K562 (cell line): ENCODE data around the gene ACOT13. TPM values are rescaled to one million over a fixed set of nuclear protein-coding genes. Genes with fewer than 3 reads are reported as not detected.

ENCODE experiments used
- CEBPG ChIP-seq, 3 experiments: fragments of 200-800 bp in 1 of 3; sonication (Bioruptor generic) in 1 of 3; sonication (generic) in 1 of 3; formaldehyde crosslinking in 1 of 3; IDR thresholded peaks in 2 of 3; conservative IDR thresholded peaks in 1 of 3; 2 replicates each; pipeline versions ENCODE4 v1.6.1 to v1.8.0; 2016 to 2022; ENCODE audit warnings: missing compliant biosample characterization in 2 of 3, missing genetic modification characterization in 2 of 3, mild to moderate bottlenecking in 1 of 3, missing genetic modification reagents in 1 of 3
- KDM2B ChIP-seq: fragments of 250-450 bp; sonication (Bioruptor Pico); IDR thresholded peaks from 2 replicates; pipeline ENCODE4 v1.8.0; 2021; ENCODE audit warnings: mild to moderate bottlenecking, moderate library complexity
- MTA3 ChIP-seq: fragments of 450-650 bp; formaldehyde crosslinking; IDR thresholded peaks from 2 replicates; pipeline ENCODE4 v1.6.1; 2017; ENCODE audit warnings: mild to moderate bottlenecking, borderline replicate concordance
- MYNN ChIP-seq, 2 experiments: sonication (generic); formaldehyde crosslinking in 1 of 2; IDR thresholded peaks; 2 replicates each; pipeline versions ENCODE4 v1.5.0 to v1.6.1; 2016 to 2020; ENCODE audit warnings: antibody characterized with exemption in 1 of 2, missing genetic modification reagents in 1 of 2
- POLR2G ChIP-seq: fragments of 200-400 bp; formaldehyde crosslinking; IDR thresholded peaks from 2 replicates; pipeline ENCODE4 v1.6.1; 2017; ENCODE audit warnings: low read depth, mild to moderate bottlenecking, antibody characterized with exemption, low read length, moderate library complexity
- PYGO2 ChIP-seq: fragments of 450-650 bp; IDR thresholded peaks from 2 replicates; pipeline ENCODE4 v1.6.1; 2016; ENCODE audit warnings: mild to moderate bottlenecking, missing genetic modification characterization, moderate library complexity, missing compliant biosample characterization
- RB1 ChIP-seq: fragments of 450-650 bp; IDR thresholded peaks from 2 replicates; pipeline ENCODE4 v1.6.1; 2017; ENCODE audit warnings: low read depth, mild to moderate bottlenecking
- ZNF224 ChIP-seq: sonication (generic); formaldehyde crosslinking; IDR thresholded peaks from 2 replicates; pipeline ENCODE4 v1.8.0; 2022; ENCODE audit warnings: mild to moderate bottlenecking, missing genetic modification reagents
- ZNF668 ChIP-seq: fragments of 250-450 bp; sonication (Bioruptor Pico); IDR thresholded peaks from 2 replicates; pipeline ENCODE4 v1.8.0; 2022; ENCODE audit warnings: mild to moderate bottlenecking, inconsistent platforms
- polyA plus RNA-seq, 8 experiments: library from polyadenylated mRNA; depleted of rRNA in 4 of 8; stranded (reverse) in 5 of 8; unstranded in 3 of 8; fragments of >200 nt; fragmentation: Nextera tagmentation in 2 of 8; fragmentation: Illumina TruSeq in 1 of 8; extraction: Ambion mirVana in 2 of 8; extraction: Trizol in 1 of 8; gene quantifications; 2 replicates each; pipeline versions ENCODE4 v1.2.1 to v1.2.3, GENCODE V29; 2011 to 2014; ENCODE audit warnings: inconsistent platforms in 1 of 8, missing spikeins in 1 of 8
- total RNA-seq, 7 experiments: library from RNA; depleted of rRNA in 6 of 7; stranded (reverse); fragments of >200 nt in 6 of 7; fragmentation: Illumina TruSeq in 2 of 7; extraction: Trizol in 2 of 7; gene quantifications; 2 replicates each; pipeline versions ENCODE4 v1.2.1 to v1.2.3, GENCODE V29; 2011 to 2021; ENCODE audit warnings: low replicate concordance in 1 of 7
- TF ChIP-seq, protein P1 (sequence below): sonication (generic); formaldehyde crosslinking; IDR thresholded peaks from 2 replicates; pipeline ENCODE4 v1.8.0; 2022; ENCODE audit warnings: missing genetic modification reagents, mild to moderate bottlenecking, borderline replicate concordance
- TF ChIP-seq, protein P2 (sequence below): fragments of 250-450 bp; sonication (Bioruptor Pico); IDR thresholded peaks from 2 replicates; pipeline ENCODE4 v1.8.0; 2021; ENCODE audit warnings: borderline replicate concordance, mild to moderate bottlenecking, moderate library complexity; ENCODE audit not compliant: poor library complexity, severe bottlenecking
- TF ChIP-seq, protein P3 (sequence below), 3 experiments: fragments of 200-800 bp in 1 of 3; fragments of 250-450 bp in 1 of 3; fragments of 450-650 bp in 1 of 3; sonication (Bioruptor Pico) in 1 of 3; sonication (Bioruptor generic) in 1 of 3; formaldehyde crosslinking in 1 of 3; IDR thresholded peaks; 2 replicates each; pipeline versions ENCODE4 v1.6.1 to v1.8.0; 2016 to 2022; ENCODE audit warnings: mild to moderate bottlenecking in 2 of 3, missing genetic modification characterization in 2 of 3, missing compliant biosample characterization in 1 of 3, moderate library complexity in 1 of 3
- TF ChIP-seq, protein P4 (sequence below): fragments of 450-650 bp; IDR thresholded peaks from 2 replicates; pipeline ENCODE4 v1.6.1; 2014; ENCODE audit warnings: low read depth, mild to moderate bottlenecking, moderate library complexity, borderline replicate concordance
- TF ChIP-seq, protein P5 (sequence below): fragments of 250-450 bp; sonication (Bioruptor Pico); IDR thresholded peaks from 2 replicates; pipeline ENCODE4 v1.9.0; 2021; ENCODE audit warnings: mild to moderate bottlenecking

ACOT13 gene
- total and polyA plus RNA-seq, 9 of the 15 experiments (the other 6 are each of a cell fraction or from before 2014, with no cell fraction given) = 14.1 to 129 (median 65.7) TPM

DNA sequence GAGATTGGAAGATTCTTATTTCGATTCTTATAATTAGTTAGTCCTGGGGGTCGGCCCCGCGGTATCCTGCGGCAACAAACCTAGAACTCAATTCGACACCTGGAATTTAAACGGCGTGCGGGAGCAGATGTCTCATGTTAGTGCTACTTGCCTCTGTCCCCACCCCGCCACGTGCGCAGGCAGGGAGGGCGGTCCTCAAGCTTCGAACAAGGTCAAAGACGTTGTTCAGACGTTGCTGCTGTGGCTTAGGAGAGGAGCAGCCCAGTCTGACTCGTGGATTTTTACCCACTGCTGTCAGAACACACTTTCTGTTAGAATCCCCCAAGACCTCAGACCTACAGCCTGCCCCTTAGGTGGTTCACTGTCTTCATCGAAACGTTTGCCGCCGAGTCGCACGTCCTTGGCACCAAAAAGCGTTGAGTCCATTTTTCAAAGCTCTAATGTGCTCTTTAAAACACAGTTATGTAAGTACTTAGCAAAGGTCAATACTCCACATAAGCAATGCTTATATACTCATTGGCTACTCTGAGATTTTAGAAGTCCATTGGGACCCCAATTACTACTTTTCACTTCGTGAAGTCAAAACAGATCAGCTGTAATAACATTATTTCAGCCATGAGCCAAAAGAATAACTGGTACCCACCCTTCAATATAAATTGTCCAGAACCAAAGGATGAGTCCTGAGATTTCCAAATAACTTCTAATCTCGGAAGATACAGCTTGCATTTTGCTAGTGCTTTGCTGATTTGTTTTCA is 54.8 kb downstream of the ACOT13 start (continued):
- TF ChIP-seq, protein P1, sequence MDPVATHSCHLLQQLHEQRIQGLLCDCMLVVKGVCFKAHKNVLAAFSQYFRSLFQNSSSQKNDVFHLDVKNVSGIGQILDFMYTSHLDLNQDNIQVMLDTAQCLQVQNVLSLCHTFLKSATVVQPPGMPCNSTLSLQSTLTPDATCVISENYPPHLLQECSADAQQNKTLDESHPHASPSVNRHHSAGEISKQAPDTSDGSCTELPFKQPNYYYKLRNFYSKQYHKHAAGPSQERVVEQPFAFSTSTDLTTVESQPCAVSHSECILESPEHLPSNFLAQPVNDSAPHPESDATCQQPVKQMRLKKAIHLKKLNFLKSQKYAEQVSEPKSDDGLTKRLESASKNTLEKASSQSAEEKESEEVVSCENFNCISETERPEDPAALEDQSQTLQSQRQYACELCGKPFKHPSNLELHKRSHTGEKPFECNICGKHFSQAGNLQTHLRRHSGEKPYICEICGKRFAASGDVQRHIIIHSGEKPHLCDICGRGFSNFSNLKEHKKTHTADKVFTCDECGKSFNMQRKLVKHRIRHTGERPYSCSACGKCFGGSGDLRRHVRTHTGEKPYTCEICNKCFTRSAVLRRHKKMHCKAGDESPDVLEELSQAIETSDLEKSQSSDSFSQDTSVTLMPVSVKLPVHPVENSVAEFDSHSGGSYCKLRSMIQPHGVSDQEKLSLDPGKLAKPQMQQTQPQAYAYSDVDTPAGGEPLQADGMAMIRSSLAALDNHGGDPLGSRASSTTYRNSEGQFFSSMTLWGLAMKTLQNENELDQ (CRISPR knock-in tag) = peak; percentile 98
- TF ChIP-seq ZNF668 (peak; percentile 38; the same call in 1 of the 2 replicates), PYGO2 (tag) (peak; percentile 69; the same call in 1 of the 2 replicates), ZNF224 (CRISPR knock-in tag) (peak; percentile 97), CEBPG (CRISPR knock-in tag; IDR thresholded peaks at IDR 0.05) (peak; percentile 66), CEBPG (tag; conservative IDR thresholded peaks at IDR 0.05 in 1 of 2, IDR thresholded peaks at IDR 0.05 in 1 of 2) (no peak; a peak in 1 of 4 replicates), MYNN (IDR thresholded peaks at IDR 0.05) (no peak), MYNN (CRISPR knock-in tag; IDR thresholded peaks at IDR 0.05) (no peak), RB1 (peak; percentile 30), POLR2G (peak; percentile 60), KDM2B (0 out of 2 replicates have a peak, but pooled peaks have one; percentile 1), MTA3 (peak; percentile 56; the same call in 1 of the 2 replicates)
- TF ChIP-seq, protein P2, sequence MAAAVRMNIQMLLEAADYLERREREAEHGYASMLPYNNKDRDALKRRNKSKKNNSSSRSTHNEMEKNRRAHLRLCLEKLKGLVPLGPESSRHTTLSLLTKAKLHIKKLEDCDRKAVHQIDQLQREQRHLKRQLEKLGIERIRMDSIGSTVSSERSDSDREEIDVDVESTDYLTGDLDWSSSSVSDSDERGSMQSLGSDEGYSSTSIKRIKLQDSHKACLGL (CRISPR knock-in tag) = peak; percentile 86
- TF ChIP-seq, protein P3, sequence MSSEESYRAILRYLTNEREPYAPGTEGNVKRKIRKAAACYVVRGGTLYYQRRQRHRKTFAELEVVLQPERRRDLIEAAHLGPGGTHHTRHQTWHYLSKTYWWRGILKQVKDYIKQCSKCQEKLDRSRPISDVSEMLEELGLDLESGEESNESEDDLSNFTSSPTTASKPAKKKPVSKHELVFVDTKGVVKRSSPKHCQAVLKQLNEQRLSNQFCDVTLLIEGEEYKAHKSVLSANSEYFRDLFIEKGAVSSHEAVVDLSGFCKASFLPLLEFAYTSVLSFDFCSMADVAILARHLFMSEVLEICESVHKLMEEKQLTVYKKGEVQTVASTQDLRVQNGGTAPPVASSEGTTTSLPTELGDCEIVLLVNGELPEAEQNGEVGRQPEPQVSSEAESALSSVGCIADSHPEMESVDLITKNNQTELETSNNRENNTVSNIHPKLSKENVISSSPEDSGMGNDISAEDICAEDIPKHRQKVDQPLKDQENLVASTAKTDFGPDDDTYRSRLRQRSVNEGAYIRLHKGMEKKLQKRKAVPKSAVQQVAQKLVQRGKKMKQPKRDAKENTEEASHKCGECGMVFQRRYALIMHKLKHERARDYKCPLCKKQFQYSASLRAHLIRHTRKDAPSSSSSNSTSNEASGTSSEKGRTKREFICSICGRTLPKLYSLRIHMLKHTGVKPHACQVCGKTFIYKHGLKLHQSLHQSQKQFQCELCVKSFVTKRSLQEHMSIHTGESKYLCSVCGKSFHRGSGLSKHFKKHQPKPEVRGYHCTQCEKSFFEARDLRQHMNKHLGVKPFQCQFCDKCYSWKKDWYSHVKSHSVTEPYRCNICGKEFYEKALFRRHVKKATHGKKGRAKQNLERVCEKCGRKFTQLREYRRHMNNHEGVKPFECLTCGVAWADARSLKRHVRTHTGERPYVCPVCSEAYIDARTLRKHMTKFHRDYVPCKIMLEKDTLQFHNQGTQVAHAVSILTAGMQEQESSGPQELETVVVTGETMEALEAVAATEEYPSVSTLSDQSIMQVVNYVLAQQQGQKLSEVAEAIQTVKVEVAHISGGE (CRISPR knock-in tag; IDR thresholded peaks at IDR 0.05) = peak in 1 of 3 experiments; percentile 53; a peak in 2 of 6 replicates
- TF ChIP-seq, protein P4, sequence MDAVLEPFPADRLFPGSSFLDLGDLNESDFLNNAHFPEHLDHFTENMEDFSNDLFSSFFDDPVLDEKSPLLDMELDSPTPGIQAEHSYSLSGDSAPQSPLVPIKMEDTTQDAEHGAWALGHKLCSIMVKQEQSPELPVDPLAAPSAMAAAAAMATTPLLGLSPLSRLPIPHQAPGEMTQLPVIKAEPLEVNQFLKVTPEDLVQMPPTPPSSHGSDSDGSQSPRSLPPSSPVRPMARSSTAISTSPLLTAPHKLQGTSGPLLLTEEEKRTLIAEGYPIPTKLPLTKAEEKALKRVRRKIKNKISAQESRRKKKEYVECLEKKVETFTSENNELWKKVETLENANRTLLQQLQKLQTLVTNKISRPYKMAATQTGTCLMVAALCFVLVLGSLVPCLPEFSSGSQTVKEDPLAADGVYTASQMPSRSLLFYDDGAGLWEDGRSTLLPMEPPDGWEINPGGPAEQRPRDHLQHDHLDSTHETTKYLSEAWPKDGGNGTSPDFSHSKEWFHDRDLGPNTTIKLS = peak; percentile 93
- TF ChIP-seq, protein P5, sequence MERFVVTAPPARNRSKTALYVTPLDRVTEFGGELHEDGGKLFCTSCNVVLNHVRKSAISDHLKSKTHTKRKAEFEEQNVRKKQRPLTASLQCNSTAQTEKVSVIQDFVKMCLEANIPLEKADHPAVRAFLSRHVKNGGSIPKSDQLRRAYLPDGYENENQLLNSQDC = no peak; the same call in 1 of the 2 replicates
